DND-41 (cell line): Measurements from ENCODE around the gene SLC37A3.

Source experiments
- EZH2 ChIP-seq: IDR thresholded peaks from 3 replicates; pipeline ENCODE4 v1.6.1; 2012; ENCODE audit warnings: borderline replicate concordance, low read depth, mild to moderate bottlenecking, moderate library complexity, low read length, inconsistent platforms; ENCODE audit not compliant: severe bottlenecking
- TF ChIP-seq, protein P1 (sequence below): IDR thresholded peaks from 2 replicates; pipeline ENCODE4 v1.5.1; 2012; ENCODE audit warnings: borderline replicate concordance, low read length, moderate library complexity, mild to moderate bottlenecking; ENCODE audit not compliant: poor library complexity, severe bottlenecking; ENCODE audit errors: extremely low read depth

DNA sequence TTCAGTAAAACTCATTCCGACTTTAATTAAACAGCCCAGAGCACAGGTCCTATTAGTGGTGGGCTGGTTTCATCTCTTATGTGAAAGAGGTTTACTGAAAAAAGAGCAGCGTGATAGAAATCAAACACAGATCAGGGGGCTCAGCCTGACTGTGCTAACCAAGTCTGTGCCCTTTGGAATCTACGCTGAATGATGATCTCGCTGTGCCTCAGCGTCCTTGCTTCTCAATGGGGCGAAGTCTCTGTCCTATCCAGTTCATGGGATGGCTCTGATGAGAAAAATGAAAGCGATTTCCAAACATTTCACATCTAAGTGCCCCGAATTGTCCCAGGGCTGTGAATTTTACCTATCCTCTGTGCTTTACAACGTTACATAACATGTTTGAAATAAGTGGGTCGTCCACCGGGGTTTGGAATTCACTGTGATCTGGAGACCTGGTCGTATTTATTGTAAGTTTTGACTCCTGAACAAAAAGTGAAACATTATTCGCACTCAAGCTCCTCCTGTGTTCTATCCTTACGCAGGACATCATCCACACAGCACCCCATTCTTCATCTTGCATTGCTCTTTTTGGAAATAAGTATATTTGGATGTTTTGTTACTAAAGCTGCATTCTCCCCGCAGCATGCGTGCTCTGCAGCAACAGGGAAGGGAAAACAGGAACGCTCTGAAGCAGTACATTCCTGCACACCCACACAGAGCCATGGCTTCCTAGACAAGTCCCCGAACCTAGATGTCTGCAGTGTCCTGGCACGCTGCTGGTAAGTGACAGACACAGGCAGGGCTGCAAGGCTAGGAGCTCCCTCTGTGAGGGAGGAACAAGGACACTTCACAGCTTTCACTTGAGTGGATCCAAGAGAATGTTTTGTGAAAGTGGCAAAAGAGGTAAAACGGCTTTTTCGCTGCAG is 83.5 kb downstream of the SLC37A3 start:
- TF ChIP-seq, protein P1, sequence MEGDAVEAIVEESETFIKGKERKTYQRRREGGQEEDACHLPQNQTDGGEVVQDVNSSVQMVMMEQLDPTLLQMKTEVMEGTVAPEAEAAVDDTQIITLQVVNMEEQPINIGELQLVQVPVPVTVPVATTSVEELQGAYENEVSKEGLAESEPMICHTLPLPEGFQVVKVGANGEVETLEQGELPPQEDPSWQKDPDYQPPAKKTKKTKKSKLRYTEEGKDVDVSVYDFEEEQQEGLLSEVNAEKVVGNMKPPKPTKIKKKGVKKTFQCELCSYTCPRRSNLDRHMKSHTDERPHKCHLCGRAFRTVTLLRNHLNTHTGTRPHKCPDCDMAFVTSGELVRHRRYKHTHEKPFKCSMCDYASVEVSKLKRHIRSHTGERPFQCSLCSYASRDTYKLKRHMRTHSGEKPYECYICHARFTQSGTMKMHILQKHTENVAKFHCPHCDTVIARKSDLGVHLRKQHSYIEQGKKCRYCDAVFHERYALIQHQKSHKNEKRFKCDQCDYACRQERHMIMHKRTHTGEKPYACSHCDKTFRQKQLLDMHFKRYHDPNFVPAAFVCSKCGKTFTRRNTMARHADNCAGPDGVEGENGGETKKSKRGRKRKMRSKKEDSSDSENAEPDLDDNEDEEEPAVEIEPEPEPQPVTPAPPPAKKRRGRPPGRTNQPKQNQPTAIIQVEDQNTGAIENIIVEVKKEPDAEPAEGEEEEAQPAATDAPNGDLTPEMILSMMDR, result no peak
- TF ChIP-seq EZH2, result no peak
